Heart right ventricle (tissue), 16 donors: Measurements from ENCODE around the gene FKBP15. TPM values are rescaled to one million over a fixed set of nuclear protein-coding genes. Genes with fewer than 3 reads are reported as not detected.

Source experiments
- ATAC-seq, 8 donors: fragments of 200-7000 bp; cut with Tn5 transposase; one replicate each; pipeline ENCODE4 v1.9.1; 2020; ENCODE audit warnings: mild to moderate bottlenecking in 8 of 8, moderate library complexity in 8 of 8, moderate number of reproducible peaks in 1 of 8
- DNase-seq, 2 donors: peaks; one replicate each; pipeline ENCODE4 v3.0.0-alpha.2; 2020
- H3K27ac ChIP-seq, 10 donors: fragments of 200-600 bp; sonication (generic) in 2 of 10; one replicate each; pipeline versions ENCODE4 v1.5.0 to v1.8.0; 2020 to 2022; ENCODE audit warnings: mild to moderate bottlenecking in 3 of 10
- H3K27me3 ChIP-seq, 7 donors: fragments of 200-600 bp; one replicate each; pipeline ENCODE4 v1.8.0; 2021 to 2022; ENCODE audit warnings: mild to moderate bottlenecking in 2 of 7
- H3K36me3 ChIP-seq, 9 donors: fragments of 200-600 bp; sonication (generic) in 1 of 9; one replicate each; pipeline versions ENCODE4 v1.5.0 to v1.8.0; 2020 to 2022; ENCODE audit warnings: mild to moderate bottlenecking in 2 of 9
- H3K4me1 ChIP-seq, 9 donors: fragments of 200-600 bp; sonication (generic) in 1 of 9; one replicate each; pipeline versions ENCODE4 v1.5.0 to v1.8.0; 2020 to 2022; ENCODE audit warnings: mild to moderate bottlenecking in 4 of 9
- H3K4me3 ChIP-seq, 10 donors: fragments of 200-600 bp; sonication (generic) in 2 of 10; one replicate each; pipeline versions ENCODE4 v1.5.0 to v1.8.0; 2020 to 2022; ENCODE audit warnings: mild to moderate bottlenecking in 7 of 10, moderate library complexity in 2 of 10
- H3K9me3 ChIP-seq, 11 donors: fragments of 200-600 bp in 10 of 11; sonication (generic) in 2 of 11; one replicate each; pipeline versions ENCODE4 v1.5.0 to v1.8.0; 2013 to 2022; ENCODE audit warnings: mild to moderate bottlenecking in 2 of 11, control low read depth in 1 of 11, moderate library complexity in 1 of 11
- WGBS, 2 donors: extraction: QIAGEN DNeasy Blood & Tissue Kit; methylation state at CpG; one replicate each; pipeline ENCODE4 v1.1.7; 2013; ENCODE audit warnings: inconsistent platforms in 1 of 2; 5-methylcytosine and 5-hydroxymethylcytosine counted together
- intact Hi-C, 10 donors: fragments of 100-400 bp; cut with DNase I; formaldehyde crosslinking; loops; one replicate each; pipeline versions ENCODE4 v1.11.1 to v1.14.2; 2022
- polyA plus RNA-seq, 2 donors: library from polyadenylated mRNA; stranded (reverse); fragments of 200-250 nt; gene quantifications; one replicate each; pipeline ENCODE4 v1.2.3, GENCODE V29; 2013
- total RNA-seq, 10 donors: library from RNA; stranded (reverse); fragmentation: NEBNext Ultra II Directional in 3 of 10; extraction: Animal tissue kit (Norgen Biotek cat#: 25700) in 3 of 10; gene quantifications; one replicate each; pipeline versions ENCODE4 v1.2.1 to v1.2.4, GENCODE V29; 2021 to 2023
- TF ChIP-seq, protein P1 (sequence below), 9 donors: fragments of 200-600 bp; sonication (generic) in 2 of 9; IDR thresholded peaks; one replicate each; pipeline versions ENCODE4 v1.5.0 to v1.8.0; 2021 to 2022; ENCODE audit warnings: antibody characterized with exemption in 9 of 9, mild to moderate bottlenecking in 5 of 9, moderate library complexity in 1 of 9
- donor health status: Arrhythmogenic right ventricular cardiomyopathy.
- donor health status: ischemic (EF 13 %, LVEDD 7.1; RV severe dilation, severe dysfunction).
- donor health status: healthy with polysubstance abuse.
- donor health status: DM: no; HTN: yes; CAD: no.
- donor health status: DM: no; HTN: no; CAD: no.
- donor health status: ischemic (EF 25% LVEDD 6.9; RV normal size, moderate dysfunction).
- donor health status: ischemic (EF 25% LVEDD 5.7; RV mildly dilated, moderate dysfunction).
- donor health status: healthy.
- donor health status: DM: yes; HTN: yes; CAD: no.
- donor health status: Ischemic cardiomyopathy.
- donor health status: ischemic (EF 35%, LVEDD 5.7; RV mildly dilated, moderate dysfunction).
- donor health status: nonischemic (EF 11% LVEDD 7.7; RV severe dilation, severe dysfunction).
- donor health status: DM: yes; HTN: yes; CAD: no.
- donor health status: PGD.
- donor health status: ischemic (EF 29% LVEDD 5.4; RV normal size, mild dysfunction).
- donor health status: nonischemic (EF 23%, LVEDD 6.1; RV moderate dilation, normal function).

The FKBP15 gene
- total and polyA plus RNA-seq, 12 donors: 10.7 to 27.9 (median 19.8) TPM

DNA sequence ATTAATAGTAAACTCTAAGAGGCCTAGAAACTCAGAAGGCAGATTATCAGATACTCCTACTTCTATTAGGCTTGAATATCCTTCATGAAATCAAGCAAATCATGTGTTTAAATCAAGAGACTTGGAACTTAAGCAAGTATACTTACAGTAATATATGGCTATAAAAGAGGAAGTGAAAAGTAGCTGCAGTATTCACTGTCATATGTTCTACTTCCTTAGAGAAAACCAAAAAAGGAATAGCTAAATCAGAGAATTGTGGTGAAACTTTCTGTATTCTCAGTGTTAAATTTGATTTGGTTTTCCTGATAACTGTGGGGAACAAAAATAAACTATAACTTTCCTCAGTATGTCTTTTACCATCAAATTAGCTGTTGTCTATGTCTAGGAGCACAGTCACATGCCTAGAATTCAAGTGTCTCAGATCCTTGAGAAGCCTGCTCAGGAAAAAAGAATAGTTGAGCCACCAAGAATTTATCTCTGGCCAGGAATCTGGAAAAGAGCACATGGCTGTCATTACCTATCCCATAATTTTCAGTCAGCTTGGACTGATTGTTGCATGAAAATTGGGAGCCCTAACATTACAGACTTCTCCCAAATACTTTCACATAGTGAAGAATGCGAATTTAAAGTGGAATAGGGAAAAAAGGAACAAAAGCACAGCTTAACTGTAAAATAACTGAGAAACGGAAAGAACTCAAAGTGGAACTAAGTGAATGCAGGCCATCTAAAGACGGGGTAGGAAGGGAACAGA is 1.7 kb downstream of the FKBP15 start:
- H3K4me3 ChIP-seq: peak overlapping the region in 7 of 10 donors; percentile 81 to 93 (median 89)
- H3K27me3 ChIP-seq: no peaks in the 10 kb centered on the region
- TF ChIP-seq, protein P1, sequence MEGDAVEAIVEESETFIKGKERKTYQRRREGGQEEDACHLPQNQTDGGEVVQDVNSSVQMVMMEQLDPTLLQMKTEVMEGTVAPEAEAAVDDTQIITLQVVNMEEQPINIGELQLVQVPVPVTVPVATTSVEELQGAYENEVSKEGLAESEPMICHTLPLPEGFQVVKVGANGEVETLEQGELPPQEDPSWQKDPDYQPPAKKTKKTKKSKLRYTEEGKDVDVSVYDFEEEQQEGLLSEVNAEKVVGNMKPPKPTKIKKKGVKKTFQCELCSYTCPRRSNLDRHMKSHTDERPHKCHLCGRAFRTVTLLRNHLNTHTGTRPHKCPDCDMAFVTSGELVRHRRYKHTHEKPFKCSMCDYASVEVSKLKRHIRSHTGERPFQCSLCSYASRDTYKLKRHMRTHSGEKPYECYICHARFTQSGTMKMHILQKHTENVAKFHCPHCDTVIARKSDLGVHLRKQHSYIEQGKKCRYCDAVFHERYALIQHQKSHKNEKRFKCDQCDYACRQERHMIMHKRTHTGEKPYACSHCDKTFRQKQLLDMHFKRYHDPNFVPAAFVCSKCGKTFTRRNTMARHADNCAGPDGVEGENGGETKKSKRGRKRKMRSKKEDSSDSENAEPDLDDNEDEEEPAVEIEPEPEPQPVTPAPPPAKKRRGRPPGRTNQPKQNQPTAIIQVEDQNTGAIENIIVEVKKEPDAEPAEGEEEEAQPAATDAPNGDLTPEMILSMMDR (IDR thresholded peaks at IDR 0.05): no peak
- no peak for ATAC-seq
- H3K27ac ChIP-seq: peak overlapping the region in 4 of 10 donors; percentile 15 to 96 (median 38)
- 72 to 84% methylated on average over 3 of the region's 3 CpGs for WGBS, 2 donors
- no peaks in the 10 kb centered on the region for H3K9me3 ChIP-seq
- DNase-seq: no peak
- intact Hi-C loops: loop anchor here in 1 of 10 donors (10.0 kb wide), 1 partner anchor 65 kb away; the partner anchor contains the start of gene SLC31A2
- H3K36me3 ChIP-seq: peaks cover 0 to 11% (median 0%) of the 10 kb centered on the region in 9 donors
- H3K4me1 ChIP-seq: peaks cover 11 to 86% (median 52%) of the 10 kb centered on the region in 9 donors

DNA sequence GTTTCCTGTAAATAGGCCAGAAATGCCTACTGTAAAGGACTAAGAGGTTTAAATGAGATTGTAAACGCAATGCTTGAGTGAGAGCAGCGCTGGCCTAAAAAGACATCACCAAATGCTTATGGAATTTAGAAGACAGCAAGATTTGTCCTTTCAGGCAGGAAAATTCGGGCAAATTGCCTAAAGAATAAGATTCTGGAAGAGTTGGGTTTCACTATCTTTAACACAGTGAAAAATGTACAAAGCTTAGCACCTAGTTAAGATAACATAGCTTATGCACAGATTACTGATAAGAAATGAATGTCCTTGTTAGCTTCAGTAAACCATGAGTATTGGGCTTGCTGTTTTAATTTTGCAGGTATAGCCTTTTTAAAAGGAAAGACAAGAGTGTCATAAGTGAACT is 4.7 kb downstream of the FKBP15 start:
- Histone ChIP-seq H3K27me3 (no peaks in the 10 kb centered on the region), H3K4me1 (peaks cover 5 to 66% (median 29%) of the 10 kb centered on the region in 9 donors), H3K27ac (no peak overlapping the region), H3K4me3 (no peak overlapping the region), H3K9me3 (no peaks in the 10 kb centered on the region), H3K36me3 (peaks cover 0 to 17% (median 0%) of the 10 kb centered on the region in 9 donors)
- ATAC-seq (no peak), DNase-seq (no peak)
- intact Hi-C loops: loop anchor here in 1 of 10 donors (10.0 kb wide), 1 partner anchor 62 kb away; the partner anchor contains the start of gene SLC31A2
- 84 to 85% methylated on average over 3 of the region's 3 CpGs for WGBS, 2 donors
- TF ChIP-seq, protein P1 (IDR thresholded peaks at IDR 0.05): no peak

DNA sequence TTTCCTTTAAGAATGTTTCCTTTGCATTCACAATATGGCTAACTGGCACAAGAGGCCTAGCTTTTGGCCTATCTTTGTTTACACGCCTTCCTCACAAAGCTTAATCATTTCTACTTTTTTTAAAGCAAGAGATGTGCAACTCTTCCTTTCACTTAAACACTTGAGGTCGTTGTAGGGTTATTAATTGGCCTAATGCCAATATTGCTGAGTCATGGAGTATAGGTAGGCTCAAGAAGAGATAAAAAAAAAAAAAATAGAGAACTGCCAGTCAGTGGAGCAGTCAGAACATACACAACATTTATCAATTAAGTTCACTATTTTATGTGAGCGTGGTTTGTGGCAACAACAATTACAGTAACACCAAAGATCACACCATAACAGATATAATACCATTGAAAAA is 5.9 kb downstream of the FKBP15 start:
- 66% methylated on average over 3 of the region's 3 CpGs for WGBS, 2 donors
- no peak for DNase-seq
- Histone ChIP-seq H3K4me3 (no peak overlapping the region), H3K27me3 (no peaks in the 10 kb centered on the region), H3K36me3 (peaks cover 0 to 30% (median 0%) of the 10 kb centered on the region in 9 donors), H3K27ac (peak overlapping the region in 1 of 10 donors; percentile 44), H3K4me1 (peaks cover 2 to 60% (median 24%) of the 10 kb centered on the region in 9 donors), H3K9me3 (no peaks in the 10 kb centered on the region)
- ATAC-seq: no peak
- TF ChIP-seq, protein P1 (IDR thresholded peaks at IDR 0.05): no peak
- intact Hi-C loops: loop anchor here in 1 of 10 donors (10.0 kb wide), 1 partner anchor 60 kb away; the partner anchor contains the start of gene SLC31A2

DNA sequence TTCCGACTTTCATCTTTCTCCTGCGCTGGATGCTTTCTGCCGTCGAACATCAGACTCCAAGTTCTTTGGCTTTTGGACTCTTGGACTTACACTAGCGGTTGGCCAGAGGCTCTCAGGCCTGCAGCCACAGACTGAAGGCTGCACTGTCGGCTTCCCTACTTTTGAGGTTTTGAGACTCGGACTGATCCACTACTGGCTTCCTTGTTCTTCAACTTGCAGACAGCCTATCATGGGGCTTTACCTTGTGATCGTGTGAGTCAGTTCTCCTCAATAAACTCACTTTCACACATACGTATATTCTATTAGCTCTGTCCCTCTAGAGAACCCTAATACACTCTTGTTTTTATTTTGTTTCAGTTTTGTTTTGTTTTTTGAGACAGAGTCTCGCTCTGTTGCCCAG is 10.3 kb downstream of the FKBP15 start:
- intact Hi-C loops: loop anchor here in 1 of 10 donors (10.0 kb wide), 1 partner anchor 56 kb away; the partner anchor contains the start of gene SLC31A2
- H3K27me3 ChIP-seq: no peaks in the 10 kb centered on the region
- H3K4me3 ChIP-seq: no peak overlapping the region
- peak overlapping the region in 1 of 10 donors; percentile 3 for H3K27ac ChIP-seq
- peaks cover 0 to 30% (median 6%) of the 10 kb centered on the region in 9 donors for H3K4me1 ChIP-seq
- WGBS, 2 donors: 95 to 97% methylated on average over 10 of the region's 10 CpGs
- TF ChIP-seq, protein P1 (IDR thresholded peaks at IDR 0.05): no peak
- DNase-seq (no peak), ATAC-seq (no peak)
- H3K36me3 ChIP-seq: peaks cover 0 to 66% (median 24%) of the 10 kb centered on the region in 9 donors
- no peaks in the 10 kb centered on the region for H3K9me3 ChIP-seq
